Activated CD4-positive, alpha-beta T cell treated with anti-CD3 and anti-CD28 coated beads, Interleukin-2, amount 10 ng/mL, durations not matched to agents 24 days and 14 days (primary cell): ENCODE data around the gene LRRC15. TPM values are rescaled to one million over a fixed set of nuclear protein-coding genes. Genes with fewer than 3 reads are reported as not detected.

Experiments
- DNase-seq: peaks from one replicate; pipeline ENCODE4 v3.0.0; 2022
- H3K27ac Mint-ChIP-seq: one replicate; pipeline ENCODE4 v1.8.0; 2022; ENCODE audit warnings: mild to moderate bottlenecking, mixed read lengths
- H3K27me3 Mint-ChIP-seq: one replicate; pipeline ENCODE4 v1.8.0; 2022; ENCODE audit warnings: mixed read lengths
- H3K36me3 Mint-ChIP-seq: one replicate; pipeline ENCODE4 v1.8.0; 2022; ENCODE audit warnings: low read depth, mild to moderate bottlenecking, mixed read lengths
- H3K4me1 Mint-ChIP-seq: one replicate; pipeline ENCODE4 v1.8.0; 2021; ENCODE audit warnings: mixed read lengths
- H3K4me3 Mint-ChIP-seq: one replicate; pipeline ENCODE4 v1.8.0; 2022; ENCODE audit warnings: mild to moderate bottlenecking, moderate library complexity, mixed read lengths
- H3K9me3 Mint-ChIP-seq: one replicate; pipeline ENCODE4 v1.8.0; 2021; ENCODE audit warnings: mixed read lengths
- intact Hi-C: fragments of 100-400 bp; cut with micrococcal nuclease; formaldehyde crosslinking; loops from one replicate; pipeline ENCODE4 v1.15.1; 2023
- total RNA-seq: library from RNA; stranded (reverse); gene quantifications from 2 replicates; pipeline ENCODE4 v1.2.3, GENCODE V29; 2022

LRRC15 gene
- total RNA-seq, 1 donor from 2014 or later, result not detected

GRCh38 chr3:194395778-194396538 is 26.4 kb upstream of the LRRC15 start:
- peaks cover 23% of the 10 kb centered on the region for H3K27me3 Mint-ChIP-seq
- peaks cover 2% of the 10 kb centered on the region for H3K36me3 Mint-ChIP-seq
- peaks cover 2% of the 10 kb centered on the region for H3K9me3 Mint-ChIP-seq
- peak; percentile 92 for DNase-seq
- peak overlapping the region; percentile 82 for H3K4me3 Mint-ChIP-seq
- H3K27ac Mint-ChIP-seq, result peak overlapping the region; percentile 78
- peaks cover 47% of the 10 kb centered on the region for H3K4me1 Mint-ChIP-seq
- intact Hi-C loops, result loop anchor here (1.0 to 5.0 kb wide), 4 partner anchors 8 to 261 kb away; no protein-coding TSS in a partner anchor

GRCh38 chr3:194395212-194395611 is 25.7 kb upstream of the LRRC15 start:
- intact Hi-C loops, result loop anchor here (1.0 to 5.0 kb wide), 2 partner anchors 9 to 127 kb away; no protein-coding TSS in a partner anchor
- DNase-seq, result no peak
- peak overlapping the region; percentile 45 for H3K27ac Mint-ChIP-seq

GRCh38 chr3:194392576-194392975 is 23.0 kb upstream of the LRRC15 start:
- H3K27me3 Mint-ChIP-seq, result peaks cover 30% of the 10 kb centered on the region
- no peak overlapping the region for H3K4me3 Mint-ChIP-seq
- DNase-seq, result no peak
- peaks cover 23% of the 10 kb centered on the region for H3K4me1 Mint-ChIP-seq
- H3K27ac Mint-ChIP-seq, result no peak overlapping the region
- peaks cover 6% of the 10 kb centered on the region for H3K36me3 Mint-ChIP-seq
- intact Hi-C loops, result no loop called here
- H3K9me3 Mint-ChIP-seq, result peaks cover 18% of the 10 kb centered on the region

More at GRCh38 chr3:194395212-194395611, 25.7 kb upstream of the LRRC15 start:
- H3K4me1 Mint-ChIP-seq, result peaks cover 47% of the 10 kb centered on the region
- H3K36me3 Mint-ChIP-seq, result peaks cover 7% of the 10 kb centered on the region
- H3K4me3 Mint-ChIP-seq, result peak overlapping the region; percentile 82
- H3K27me3 Mint-ChIP-seq, result peaks cover 30% of the 10 kb centered on the region
- H3K9me3 Mint-ChIP-seq, result peaks cover 10% of the 10 kb centered on the region

- Mint-ChIP-seq H3K4me3 (no peak overlapping the region), H3K4me1 (peaks cover 9% of the 10 kb centered on the region), H3K27ac (no peak overlapping the region), H3K27me3 (peaks cover 25% of the 10 kb centered on the region), H3K36me3 (peaks cover 6% of the 10 kb centered on the region), H3K9me3 (peaks cover 18% of the 10 kb centered on the region)
- intact Hi-C loops, result no loop called here
- no peak for DNase-seq
Observed at GRCh38 chr3:194390835-194391234, 21.3 kb upstream of the LRRC15 start.

DNA sequence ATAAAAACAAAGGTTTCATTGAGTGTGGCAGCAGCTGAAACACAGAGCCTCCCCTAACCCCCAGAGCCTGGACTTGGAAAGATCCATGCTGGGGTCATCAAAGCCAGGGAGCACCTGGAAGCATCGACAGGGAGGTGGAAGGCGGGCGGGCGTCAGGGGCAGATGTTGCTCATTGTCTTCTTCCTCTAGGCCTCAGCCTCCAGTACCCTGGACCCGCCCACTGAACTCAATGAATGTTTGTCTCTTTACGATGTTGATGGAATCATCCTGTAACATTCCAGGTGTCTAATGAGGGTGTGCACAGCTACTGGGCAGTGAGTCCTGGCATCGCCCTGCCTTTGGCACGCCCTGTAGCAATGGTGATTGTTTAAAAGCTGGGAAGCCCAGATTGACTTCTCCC is 19.7 kb upstream of the LRRC15 start:
- H3K9me3 Mint-ChIP-seq, result peaks cover 18% of the 10 kb centered on the region
- no peaks in the 10 kb centered on the region for H3K4me1 Mint-ChIP-seq
- H3K36me3 Mint-ChIP-seq, result peaks cover 6% of the 10 kb centered on the region
- no peak overlapping the region for H3K4me3 Mint-ChIP-seq
- intact Hi-C loops, result no loop called here
- H3K27ac Mint-ChIP-seq, result no peak overlapping the region
- DNase-seq, result no peak
- peaks cover 25% of the 10 kb centered on the region for H3K27me3 Mint-ChIP-seq

GRCh38 chr3:194387926-194388418 is 18.4 kb upstream of the LRRC15 start:
- Mint-ChIP-seq H3K27ac (no peak overlapping the region), H3K4me1 (no peaks in the 10 kb centered on the region)

GRCh38 chr3:194387276-194387675 is 17.7 kb upstream of the LRRC15 start:
- Mint-ChIP-seq H3K4me3 (no peak overlapping the region), H3K27ac (no peak overlapping the region), H3K9me3 (peaks cover 18% of the 10 kb centered on the region), H3K4me1 (peaks cover 2% of the 10 kb centered on the region), H3K36me3 (peaks cover 6% of the 10 kb centered on the region), H3K27me3 (peaks cover 29% of the 10 kb centered on the region)
- intact Hi-C loops, result no loop called here
- DNase-seq, result no peak

More at GRCh38 chr3:194387926-194388418, 18.4 kb upstream of the LRRC15 start:
- peaks cover 6% of the 10 kb centered on the region for H3K36me3 Mint-ChIP-seq
- no peak overlapping the region for H3K4me3 Mint-ChIP-seq
- DNase-seq, result no peak
- intact Hi-C loops, result no loop called here
- H3K9me3 Mint-ChIP-seq, result peaks cover 18% of the 10 kb centered on the region
- H3K27me3 Mint-ChIP-seq, result peaks cover 30% of the 10 kb centered on the region

GRCh38 chr3:194386648-194387047 is 17.1 kb upstream of the LRRC15 start:
- H3K9me3 Mint-ChIP-seq, result peaks cover 18% of the 10 kb centered on the region
- H3K27ac Mint-ChIP-seq, result no peak overlapping the region
- DNase-seq, result no peak
- H3K27me3 Mint-ChIP-seq, result peaks cover 29% of the 10 kb centered on the region
- peaks cover 2% of the 10 kb centered on the region for H3K4me1 Mint-ChIP-seq
- no peak overlapping the region for H3K4me3 Mint-ChIP-seq
- peaks cover 6% of the 10 kb centered on the region for H3K36me3 Mint-ChIP-seq
- intact Hi-C loops, result no loop called here

GRCh38 chr3:194386066-194386465 is 16.5 kb upstream of the LRRC15 start:
- H3K36me3 Mint-ChIP-seq, result peaks cover 6% of the 10 kb centered on the region
- peaks cover 2% of the 10 kb centered on the region for H3K4me1 Mint-ChIP-seq
- peaks cover 24% of the 10 kb centered on the region for H3K27me3 Mint-ChIP-seq
- DNase-seq, result no peak
- no peak overlapping the region for H3K27ac Mint-ChIP-seq
- peaks cover 17% of the 10 kb centered on the region for H3K9me3 Mint-ChIP-seq
- intact Hi-C loops, result no loop called here
- H3K4me3 Mint-ChIP-seq, result no peak overlapping the region

GRCh38 chr3:194384569-194385001 is 15.0 kb upstream of the LRRC15 start:
- Mint-ChIP-seq H3K4me1 (peaks cover 2% of the 10 kb centered on the region), H3K4me3 (no peak overlapping the region), H3K27ac (no peak overlapping the region), H3K9me3 (peaks cover 4% of the 10 kb centered on the region), H3K36me3 (no peaks in the 10 kb centered on the region), H3K27me3 (peaks cover 15% of the 10 kb centered on the region)
- DNase-seq, result no peak
- intact Hi-C loops, result no loop called here

- no peak for DNase-seq
- peaks cover 2% of the 10 kb centered on the region for H3K4me1 Mint-ChIP-seq
Observed at GRCh38 chr3:194384156-194384555, 14.6 kb upstream of the LRRC15 start.

DNA sequence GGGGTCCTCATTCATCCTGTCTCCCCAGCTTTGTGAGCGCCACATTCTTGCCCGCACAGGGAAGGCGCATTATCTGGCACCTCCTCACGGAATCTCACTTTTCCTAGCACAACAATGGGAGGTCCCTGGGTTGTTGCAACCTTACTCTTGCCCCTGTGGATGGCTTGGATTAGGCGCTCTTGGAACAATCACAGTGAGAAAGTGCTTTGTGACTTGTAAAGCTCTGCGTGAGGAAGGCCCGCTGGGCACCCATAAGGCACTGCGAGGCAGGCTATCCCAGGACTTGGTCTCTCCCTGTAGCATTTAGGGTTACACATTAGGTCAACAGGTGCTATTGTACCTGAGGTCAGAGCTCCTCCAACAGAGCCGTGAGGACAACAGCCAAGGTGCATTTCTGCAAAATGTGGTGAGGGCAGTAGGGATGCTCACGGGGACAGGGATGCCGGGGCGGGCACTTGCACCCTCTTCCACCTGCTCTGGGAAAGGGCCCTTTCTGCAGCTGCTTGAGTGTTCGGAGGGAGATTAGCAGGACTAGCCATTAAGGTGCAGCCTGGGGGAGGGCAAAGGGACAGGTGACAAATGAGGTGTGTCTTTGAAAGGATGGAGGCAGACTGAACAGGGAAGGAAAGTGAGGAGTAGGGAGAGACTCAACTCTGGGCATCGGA is 13.9 kb upstream of the LRRC15 start:
- H3K4me3 Mint-ChIP-seq, result no peak overlapping the region
- peaks cover 2% of the 10 kb centered on the region for H3K4me1 Mint-ChIP-seq
- no peak overlapping the region for H3K27ac Mint-ChIP-seq
- intact Hi-C loops, result no loop called here
- DNase-seq, result no peak
- no peaks in the 10 kb centered on the region for H3K36me3 Mint-ChIP-seq
- H3K9me3 Mint-ChIP-seq, result no peaks in the 10 kb centered on the region
- peaks cover 14% of the 10 kb centered on the region for H3K27me3 Mint-ChIP-seq

More at GRCh38 chr3:194384156-194384555, 14.6 kb upstream of the LRRC15 start:
- no peaks in the 10 kb centered on the region for H3K9me3 Mint-ChIP-seq
- H3K27me3 Mint-ChIP-seq, result peaks cover 11% of the 10 kb centered on the region
- no peak overlapping the region for H3K27ac Mint-ChIP-seq
- no peaks in the 10 kb centered on the region for H3K36me3 Mint-ChIP-seq
- intact Hi-C loops, result no loop called here
- no peak overlapping the region for H3K4me3 Mint-ChIP-seq

GRCh38 chr3:194382892-194383223 is 13.3 kb upstream of the LRRC15 start:
- H3K36me3 Mint-ChIP-seq, result no peaks in the 10 kb centered on the region
- H3K4me3 Mint-ChIP-seq, result no peak overlapping the region
- H3K27ac Mint-ChIP-seq, result no peak overlapping the region
- intact Hi-C loops, result no loop called here
- no peaks in the 10 kb centered on the region for H3K9me3 Mint-ChIP-seq
- no peak for DNase-seq
- peaks cover 2% of the 10 kb centered on the region for H3K4me1 Mint-ChIP-seq
- peaks cover 14% of the 10 kb centered on the region for H3K27me3 Mint-ChIP-seq

DNA sequence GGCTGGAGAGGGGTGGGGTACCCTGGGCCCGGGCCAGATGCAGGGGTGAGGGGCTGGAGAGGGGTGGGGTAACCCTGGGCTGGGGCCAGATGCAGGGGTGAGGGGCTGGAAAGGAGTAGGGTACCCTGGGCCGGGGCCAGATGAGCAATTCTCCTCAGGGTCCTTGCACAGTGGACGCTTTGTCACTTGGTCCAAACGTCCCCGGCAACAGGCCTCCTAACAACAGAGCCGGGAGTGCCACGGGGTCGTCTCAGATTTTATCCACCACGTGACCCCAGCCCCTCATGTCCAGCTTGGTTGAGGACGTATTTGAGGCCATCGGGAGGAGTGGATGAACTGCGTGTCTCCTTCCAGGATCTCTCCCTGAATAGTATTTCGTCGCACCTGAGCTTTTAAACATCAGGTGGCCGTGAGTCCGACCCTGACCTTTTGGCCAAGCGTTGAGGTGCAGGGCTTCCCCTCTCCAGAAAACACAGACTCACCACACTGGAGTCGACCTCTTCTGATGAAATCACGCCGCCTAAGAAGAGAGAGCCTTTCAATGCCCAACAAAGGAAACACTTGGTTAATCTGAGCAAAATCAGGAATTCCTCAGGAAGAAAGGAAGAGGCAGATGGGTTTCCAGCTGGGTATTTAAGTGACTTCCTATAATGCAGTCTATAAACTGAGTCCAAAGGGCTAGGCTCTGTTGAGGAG is 12.8 kb upstream of the LRRC15 start:
- peaks cover 14% of the 10 kb centered on the region for H3K27me3 Mint-ChIP-seq
- H3K36me3 Mint-ChIP-seq, result no peaks in the 10 kb centered on the region
- no peaks in the 10 kb centered on the region for H3K9me3 Mint-ChIP-seq
- no peak overlapping the region for H3K27ac Mint-ChIP-seq
- no peak for DNase-seq
- no peak overlapping the region for H3K4me3 Mint-ChIP-seq
- H3K4me1 Mint-ChIP-seq, result peaks cover 2% of the 10 kb centered on the region
- intact Hi-C loops, result no loop called here
